GM12878 (cell line): ENCODE measurements around the gene KIF18A. TPM values are rescaled to one million over a fixed set of nuclear protein-coding genes. Genes with fewer than 3 reads are reported as not detected.

Experiments used
- ATAC-seq: fragments of 200-7000 bp; cut with Tn5 transposase; 3 replicates; pipeline ENCODE4 v1.9.1; 2020; ENCODE audit warnings: mild to moderate bottlenecking, moderate library complexity
- BruUV-seq: library from RNA; stranded (reverse); fragments of 400-500 nt; replicated peaks from 2 replicates; lab custom pipeline; 2021; lab: Mats Ljungman, UMichigan
- CTCF ChIA-PET: fragments of 300-600 bp; sonication (Branson Sonifier 250); formaldehyde crosslinking; extraction: SDS; loops from one replicate; lab custom pipeline; 2021; ENCODE audit warnings: inconsistent platforms; lab: Yijun Ruan, JAX
- POLR2A ChIA-PET: fragments of 350-600 bp; formaldehyde crosslinking; extraction: SDS; loops from one replicate; lab custom pipeline; 2021; ENCODE audit warnings: inconsistent platforms; lab: Charles Lee
- RAD21 ChIA-PET: fragments of 300-600 bp; sonication (Branson Sonifier 250); formaldehyde crosslinking; loops from one replicate; lab custom pipeline; 2023; ENCODE audit warnings: antibody characterized with exemption; ENCODE audit not compliant: unreplicated experiment; lab: Charles Lee
- SMC1A ChIA-PET: fragments of 300-600 bp; sonication (Branson Sonifier 250); formaldehyde crosslinking; loops from one replicate; lab custom pipeline; 2023; ENCODE audit not compliant: unreplicated experiment, uncharacterized antibody; lab: Charles Lee
- DNase-seq: peaks from one replicate; pipeline ENCODE4 v3.0.0-alpha.2; 2011; ENCODE audit warnings: low read depth, low spot score
- FAIRE-seq: peaks from 3 replicates; lab custom pipeline; 2011; peaks lifted over from hg19 to GRCh38; lab: Jason Lieb, UNC
- H2AFZ ChIP-seq: 2 replicates; pipeline ENCODE4 v1.6.0; 2011; ENCODE audit warnings: low read depth, low read length, control low read depth; ENCODE audit not compliant: control insufficient read depth
- H3K27ac ChIP-seq: 2 replicates; pipeline ENCODE4 v1.5.1; 2011; ENCODE audit warnings: control low read depth; ENCODE audit not compliant: control insufficient read depth, insufficient read depth
- H3K27me3 ChIP-seq, 2 experiments: replicated peaks in 1 of 2; 2 replicates each; pipeline versions ENCODE4 v1.6.0 to v1.6.1; 2011; ENCODE audit warnings: low read length in 1 of 2; ENCODE audit not compliant: control insufficient read depth in 2 of 2, insufficient read depth in 2 of 2
- H3K36me3 ChIP-seq, 2 experiments: 2 replicates each; pipeline ENCODE4 v1.5.1; 2011; ENCODE audit warnings: low read length in 1 of 2; ENCODE audit not compliant: control insufficient read depth in 2 of 2, insufficient read depth in 2 of 2
- H3K4me1 ChIP-seq: 2 replicates; pipeline ENCODE4 v1.6.1; 2011; ENCODE audit warnings: mild to moderate bottlenecking, low read length, moderate library complexity, mixed read lengths; ENCODE audit not compliant: control insufficient read depth, insufficient read depth
- H3K4me2 ChIP-seq: 2 replicates; pipeline ENCODE4 v1.6.0; 2011; ENCODE audit warnings: control low read depth; ENCODE audit not compliant: control insufficient read depth, insufficient read depth
- H3K4me3 ChIP-seq: fragments of 200-600 bp; sonication (generic); 2 replicates; pipeline ENCODE4 v1.5.1; 2016
- H3K79me2 ChIP-seq: 2 replicates; pipeline ENCODE4 v1.6.0; 2011; ENCODE audit warnings: low read length; ENCODE audit not compliant: control insufficient read depth, insufficient read depth
- H3K9ac ChIP-seq: 2 replicates; pipeline ENCODE4 v1.8.0; 2011; ENCODE audit warnings: low read length, control low read depth, mixed read lengths; ENCODE audit not compliant: control insufficient read depth, insufficient read depth
- H3K9me3 ChIP-seq: replicated peaks from 3 replicates; pipeline ENCODE4 v1.5.1; 2011; ENCODE audit warnings: mild to moderate bottlenecking, low read length; ENCODE audit not compliant: control insufficient read depth, insufficient read depth
- H4K20me1 ChIP-seq: 2 replicates; pipeline ENCODE4 v1.6.0; 2011; ENCODE audit not compliant: control insufficient read depth, insufficient read depth
- BMI1 ChIP-seq: fragments of 450-650 bp; IDR thresholded peaks from 2 replicates; pipeline ENCODE4 v1.6.1; 2016; ENCODE audit warnings: mild to moderate bottlenecking, moderate library complexity, borderline replicate concordance
- CREB1 ChIP-seq: IDR thresholded peaks from 2 replicates; pipeline ENCODE4 v1.6.1; 2012; ENCODE audit warnings: low read depth, mild to moderate bottlenecking, inconsistent platforms
- EP300 ChIP-seq, 2 experiments: fragments of 150-350 bp in 1 of 2; IDR thresholded peaks; 2 replicates each; pipeline ENCODE4 v1.6.1; 2011 to 2012; ENCODE audit warnings: low read depth in 2 of 2, low read length in 2 of 2, borderline replicate concordance in 1 of 2, improper control_type of control experiment in 1 of 2, inconsistent platforms in 1 of 2; ENCODE audit not compliant: control insufficient read depth in 1 of 2
- ESRRA ChIP-seq: IDR thresholded peaks from 2 replicates; pipeline ENCODE4 v1.6.1; 2012; ENCODE audit warnings: mild to moderate bottlenecking, low read length, improper control_type of control experiment
- HDAC2 ChIP-seq: fragments of 200-600 bp; sonication (generic); IDR thresholded peaks from 2 replicates; pipeline ENCODE4 v1.6.1; 2017
- HDAC6 ChIP-seq: fragments of 200-600 bp; sonication (generic); IDR thresholded peaks from one replicate; pipeline ENCODE4 v1.8.0; 2017; ENCODE audit warnings: antibody characterized with exemption; ENCODE audit not compliant: unreplicated experiment
- NFIC ChIP-seq: IDR thresholded peaks from 2 replicates; pipeline ENCODE4 v1.6.1; 2012; ENCODE audit warnings: low read depth, mild to moderate bottlenecking, inconsistent platforms, low read length, moderate library complexity
- NFXL1 ChIP-seq: fragments of 450-650 bp; IDR thresholded peaks from 2 replicates; pipeline ENCODE4 v1.6.1; 2017; ENCODE audit warnings: antibody characterized with exemption, mild to moderate bottlenecking, borderline replicate concordance
- POLR2A ChIP-seq: IDR thresholded peaks from 2 replicates; pipeline ENCODE4 v1.6.1; 2011; ENCODE audit warnings: low read depth, mild to moderate bottlenecking, low read length
- RBBP5 ChIP-seq: fragments of 200-600 bp; sonication (generic); conservative IDR thresholded peaks from 2 replicates; pipeline ENCODE4 v1.6.1; 2016
- RCOR1 ChIP-seq: conservative IDR thresholded peaks from 2 replicates; pipeline ENCODE4 v1.6.1; 2012; ENCODE audit warnings: low read depth, low read length, improper control_type of control experiment
- SPI1 ChIP-seq: IDR thresholded peaks from 2 replicates; pipeline ENCODE4 v1.6.1; 2011; ENCODE audit warnings: low read depth, mild to moderate bottlenecking, low read length, moderate library complexity, borderline replicate concordance; ENCODE audit not compliant: insufficient read depth
- SUPT20H ChIP-seq: IDR thresholded peaks from 2 replicates; pipeline ENCODE4 v1.6.1; 2011; ENCODE audit warnings: low read depth, mild to moderate bottlenecking, low read length, moderate library complexity, borderline replicate concordance; ENCODE audit not compliant: control insufficient read depth
- in situ Hi-C: fragments of 300-500 bp; cut with MboI; formaldehyde crosslinking; loops from 9 replicates; pipeline ENCODE4 v1.14.3; 2018; ENCODE audit warnings: mixed read lengths
- intact Hi-C: fragments of 100-400 bp; cut with micrococcal nuclease; formaldehyde crosslinking; loops from one replicate; pipeline ENCODE4 v1.14.2; 2022; ENCODE audit not compliant: unreplicated experiment
- polyA plus RNA-seq, 11 experiments: library from polyadenylated mRNA; depleted of rRNA in 4 of 11; unstranded in 6 of 11; stranded (reverse) in 5 of 11; fragments of >200 nt; fragmentation: Nextera tagmentation in 4 of 11; fragmentation: Illumina TruSeq in 1 of 11; extraction: Ambion mirVana in 4 of 11; extraction: Trizol in 1 of 11; gene quantifications; 1 replicate in 1 of 11; 2 replicates in 10 of 11; pipeline versions ENCODE4 v1.2.1 to v1.2.3, GENCODE V29; 2011 to 2016; ENCODE audit warnings: inconsistent platforms in 2 of 11, missing spikeins in 2 of 11, low read depth in 1 of 11
- total RNA-seq, 4 experiments: library from RNA; depleted of rRNA in 3 of 4; stranded (reverse); fragments of >200 nt in 3 of 4; fragmentation: Illumina TruSeq in 1 of 4; extraction: Trizol in 1 of 4; gene quantifications; 2 replicates each; pipeline versions ENCODE4 v1.2.1 to v1.2.3, GENCODE V29; 2013 to 2021
- TF ChIP-seq, protein P1 (sequence below): fragments of 450-650 bp; IDR thresholded peaks from 2 replicates; pipeline ENCODE4 v1.6.1; 2017; ENCODE audit warnings: antibody characterized with exemption, mild to moderate bottlenecking, moderate library complexity
- TF ChIP-seq, protein P2 (sequence below): IDR thresholded peaks from 2 replicates; pipeline ENCODE4 v1.6.1; 2011; ENCODE audit warnings: borderline replicate concordance, low read depth, mild to moderate bottlenecking, moderate library complexity, low read length; ENCODE audit not compliant: insufficient read depth, poor library complexity, severe bottlenecking

The KIF18A gene
- total and polyA plus RNA-seq, 10 of the 15 experiments (the other 5 are each of a cell fraction or from before 2014, with no cell fraction given) = 11.2 to 31.5 (median 20.4) TPM

DNA sequence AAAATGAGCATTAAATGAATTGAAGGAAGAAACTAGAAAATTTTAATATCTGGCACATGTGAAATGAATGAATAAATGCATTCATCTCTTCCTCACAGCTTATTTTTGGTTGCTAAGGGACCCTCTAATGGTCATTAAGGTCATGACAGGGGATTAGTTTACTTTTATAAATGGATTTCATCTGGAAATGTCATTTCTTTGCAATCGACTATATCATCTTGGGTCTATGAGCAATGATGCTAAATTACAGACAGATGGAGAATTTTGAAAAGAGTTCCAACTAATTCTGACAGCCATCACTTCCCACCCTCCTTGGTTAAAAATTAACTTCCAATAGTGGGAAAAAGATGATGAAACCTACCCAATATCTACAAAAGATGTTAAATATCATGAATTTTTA lies 98.0 kb downstream of the KIF18A start (continued):
- TF ChIP-seq, protein P1, sequence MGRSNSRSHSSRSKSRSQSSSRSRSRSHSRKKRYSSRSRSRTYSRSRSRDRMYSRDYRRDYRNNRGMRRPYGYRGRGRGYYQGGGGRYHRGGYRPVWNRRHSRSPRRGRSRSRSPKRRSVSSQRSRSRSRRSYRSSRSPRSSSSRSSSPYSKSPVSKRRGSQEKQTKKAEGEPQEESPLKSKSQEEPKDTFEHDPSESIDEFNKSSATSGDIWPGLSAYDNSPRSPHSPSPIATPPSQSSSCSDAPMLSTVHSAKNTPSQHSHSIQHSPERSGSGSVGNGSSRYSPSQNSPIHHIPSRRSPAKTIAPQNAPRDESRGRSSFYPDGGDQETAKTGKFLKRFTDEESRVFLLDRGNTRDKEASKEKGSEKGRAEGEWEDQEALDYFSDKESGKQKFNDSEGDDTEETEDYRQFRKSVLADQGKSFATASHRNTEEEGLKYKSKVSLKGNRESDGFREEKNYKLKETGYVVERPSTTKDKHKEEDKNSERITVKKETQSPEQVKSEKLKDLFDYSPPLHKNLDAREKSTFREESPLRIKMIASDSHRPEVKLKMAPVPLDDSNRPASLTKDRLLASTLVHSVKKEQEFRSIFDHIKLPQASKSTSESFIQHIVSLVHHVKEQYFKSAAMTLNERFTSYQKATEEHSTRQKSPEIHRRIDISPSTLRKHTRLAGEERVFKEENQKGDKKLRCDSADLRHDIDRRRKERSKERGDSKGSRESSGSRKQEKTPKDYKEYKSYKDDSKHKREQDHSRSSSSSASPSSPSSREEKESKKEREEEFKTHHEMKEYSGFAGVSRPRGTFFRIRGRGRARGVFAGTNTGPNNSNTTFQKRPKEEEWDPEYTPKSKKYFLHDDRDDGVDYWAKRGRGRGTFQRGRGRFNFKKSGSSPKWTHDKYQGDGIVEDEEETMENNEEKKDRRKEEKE = no peak
- TF ChIP-seq SUPT20H (no peak), NFXL1 (no peak), POLR2A (no peak), HDAC6 (no peak), ESRRA (no peak)
- TF ChIP-seq, protein P2, sequence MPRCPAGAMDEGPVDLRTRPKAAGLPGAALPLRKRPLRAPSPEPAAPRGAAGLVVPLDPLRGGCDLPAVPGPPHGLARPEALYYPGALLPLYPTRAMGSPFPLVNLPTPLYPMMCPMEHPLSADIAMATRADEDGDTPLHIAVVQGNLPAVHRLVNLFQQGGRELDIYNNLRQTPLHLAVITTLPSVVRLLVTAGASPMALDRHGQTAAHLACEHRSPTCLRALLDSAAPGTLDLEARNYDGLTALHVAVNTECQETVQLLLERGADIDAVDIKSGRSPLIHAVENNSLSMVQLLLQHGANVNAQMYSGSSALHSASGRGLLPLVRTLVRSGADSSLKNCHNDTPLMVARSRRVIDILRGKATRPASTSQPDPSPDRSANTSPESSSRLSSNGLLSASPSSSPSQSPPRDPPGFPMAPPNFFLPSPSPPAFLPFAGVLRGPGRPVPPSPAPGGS = no peak

- no peak overlapping the region for H3K4me3 ChIP-seq
- in situ Hi-C loops (no loop called here), intact Hi-C loops (no loop called here)
- H3K9me3 ChIP-seq = no peaks in the 10 kb centered on the region
- no peaks in the 10 kb centered on the region for H3K4me1 ChIP-seq
- CTCF ChIA-PET = no interaction called here
- no peak overlapping the region for H3K4me2 ChIP-seq
- no peaks in the 10 kb centered on the region for H4K20me1 ChIP-seq
- RAD21 ChIA-PET = no interaction called here
- H3K36me3 ChIP-seq = no peaks in the 10 kb centered on the region
- DNase-seq (no peak), FAIRE-seq (no peak), ATAC-seq (no peak)
- BruUV-seq = no TSS peak
- no peak overlapping the region for H3K9ac ChIP-seq
- POLR2A ChIA-PET = no interaction called here
- H2AFZ ChIP-seq = no peak overlapping the region
- H3K27me3 ChIP-seq = no peaks in the 10 kb centered on the region
- SMC1A ChIA-PET = no interaction called here
- no peaks in the 10 kb centered on the region for H3K79me2 ChIP-seq
- TF ChIP-seq NFIC = no peak
- TF ChIP-seq RBBP5 = no peak
- no peak for TF ChIP-seq RCOR1
- TF ChIP-seq BMI1 = no peak
- TF ChIP-seq SPI1 = no peak
- no peak for TF ChIP-seq CREB1
- no peak for TF ChIP-seq EP300 (IDR thresholded peaks at IDR 0.05; ENCODE audit: borderline replicate concordance in 1 of 2, control insufficient read depth in 1 of 2, low read depth in 2 of 2, low read length in 2 of 2)
- no peak for TF ChIP-seq HDAC2
- no peak overlapping the region for H3K27ac ChIP-seq
Measured at GRCh38 chr11:28009388-28009787, 98.6 kb downstream of the KIF18A start.
